DMS53 treated with DMSO at 0.1 percent for 48 hours (cell line): ENCODE data around the gene AGPS.

Source experiments
- DNase-seq: peaks from one replicate; lab custom pipeline; 2025; ENCODE audit not compliant: unreplicated experiment; lab: John Stamatoyannopoulos, UW

Gene AGPS

DNA sequence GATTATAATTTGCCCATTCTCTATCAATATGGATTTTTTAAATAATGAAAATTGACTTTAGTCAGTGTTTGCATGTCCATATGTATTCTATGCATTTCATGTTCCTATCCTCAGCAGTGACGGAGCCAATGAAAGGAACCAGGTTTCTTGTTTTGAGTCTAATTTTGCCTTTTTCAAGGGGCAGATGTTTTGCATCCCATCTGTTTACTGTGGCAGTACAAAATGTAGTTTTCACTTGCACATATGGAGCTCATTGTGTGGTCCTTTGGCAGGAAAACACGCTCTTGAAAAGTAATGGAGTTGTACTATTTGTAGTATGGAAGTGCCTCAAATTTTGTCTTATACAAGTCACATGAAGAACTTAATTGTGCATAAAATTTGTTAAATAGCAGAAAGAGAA, 127.8 kb downstream of the AGPS start:
- DNase-seq, result no peak

DNA sequence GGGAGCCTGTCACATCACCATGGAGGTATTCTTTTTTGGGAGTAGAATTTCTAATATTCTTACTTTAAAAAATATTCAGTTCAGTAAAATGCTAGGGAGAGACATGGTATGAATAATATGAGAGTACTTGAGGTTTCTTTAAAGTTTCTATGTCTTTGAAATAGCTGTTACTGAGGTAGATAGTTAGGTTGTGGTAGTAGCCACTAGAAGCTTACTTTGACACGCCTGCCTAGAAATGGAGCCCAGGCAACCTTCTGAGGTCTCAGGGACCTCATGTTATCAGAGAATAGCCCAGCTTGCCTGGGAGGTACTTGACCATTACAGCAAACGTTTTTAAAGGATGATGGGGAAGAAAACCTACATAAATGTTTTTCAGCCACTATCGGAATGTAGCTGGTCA, 131.2 kb downstream of the AGPS start:
- DNase-seq, result no peak

DNA sequence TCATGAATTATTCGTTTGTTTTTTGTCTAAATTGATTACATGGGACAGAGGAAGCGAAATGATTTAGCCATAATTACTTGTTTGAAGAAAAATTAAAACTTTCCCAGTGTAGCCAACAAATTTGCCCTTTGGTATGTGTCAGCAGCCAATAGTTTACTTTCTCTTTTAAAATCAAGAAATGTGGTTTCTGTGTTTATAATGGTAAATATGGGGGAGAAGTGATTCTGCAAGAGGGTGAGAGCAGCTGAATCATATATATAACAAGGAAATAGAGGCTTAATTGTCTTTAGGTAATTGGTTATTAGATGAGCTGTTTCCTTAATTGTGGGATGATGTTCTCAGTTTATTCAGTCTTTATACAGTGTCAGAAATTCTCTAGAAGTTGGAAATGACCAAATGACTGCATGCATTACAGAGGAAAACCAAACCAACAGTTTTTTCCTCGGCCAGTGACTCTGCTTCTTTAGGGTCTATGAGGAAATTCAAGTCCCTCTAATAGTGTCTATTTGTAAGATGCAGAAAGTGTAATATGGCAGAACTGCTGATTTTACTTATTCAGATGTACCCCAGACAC, 132.9 kb downstream of the AGPS start:
- DNase-seq, result no peak

DNA sequence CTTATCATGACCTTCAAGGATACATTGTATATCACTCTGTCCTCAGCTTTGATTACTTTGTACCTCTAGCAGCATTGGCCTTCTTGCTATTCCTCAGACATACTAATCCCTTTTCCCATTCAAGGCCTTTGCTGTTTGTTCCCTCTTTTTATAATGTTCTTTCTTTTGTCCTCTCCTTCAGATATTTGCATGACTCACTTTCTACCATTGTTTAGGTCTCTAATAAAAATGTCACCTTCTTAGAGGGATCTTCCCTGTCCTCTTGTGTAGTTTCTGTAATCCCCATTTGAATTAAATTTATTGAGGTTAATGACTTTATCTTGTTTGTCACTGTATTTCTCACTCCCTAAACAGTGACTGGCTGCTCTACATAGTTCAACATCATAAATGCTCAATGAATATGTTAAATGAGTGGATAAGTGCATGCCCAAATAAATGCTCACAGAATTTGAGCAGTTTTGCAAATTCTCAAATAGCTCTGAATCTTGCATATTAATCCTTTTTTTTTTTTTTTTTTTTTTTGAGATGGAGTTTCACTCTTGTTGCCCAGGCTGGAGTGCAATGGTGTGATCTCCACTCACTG, 135.9 kb downstream of the AGPS start:
- no peak for DNase-seq

DNA sequence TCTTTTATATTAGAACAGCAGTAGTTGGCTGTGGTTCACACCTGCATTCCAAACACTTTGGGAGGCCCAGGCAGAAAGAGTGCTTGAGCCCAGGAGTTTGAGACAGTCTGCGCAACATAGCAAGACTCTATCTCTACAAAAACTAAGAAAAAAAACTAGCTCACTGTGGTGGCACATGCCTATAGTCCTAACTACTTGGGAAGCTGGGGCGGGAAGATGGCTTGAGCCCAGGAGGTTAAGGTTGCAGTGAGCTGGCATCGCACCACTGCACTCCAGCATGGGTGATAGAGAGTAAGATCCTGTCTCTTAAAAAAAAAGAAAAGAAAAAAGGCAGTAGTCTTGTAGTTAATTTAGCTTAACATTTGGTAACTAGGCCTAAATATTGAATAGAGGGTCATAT, 136.6 kb downstream of the AGPS start:
- no peak for DNase-seq

DNA sequence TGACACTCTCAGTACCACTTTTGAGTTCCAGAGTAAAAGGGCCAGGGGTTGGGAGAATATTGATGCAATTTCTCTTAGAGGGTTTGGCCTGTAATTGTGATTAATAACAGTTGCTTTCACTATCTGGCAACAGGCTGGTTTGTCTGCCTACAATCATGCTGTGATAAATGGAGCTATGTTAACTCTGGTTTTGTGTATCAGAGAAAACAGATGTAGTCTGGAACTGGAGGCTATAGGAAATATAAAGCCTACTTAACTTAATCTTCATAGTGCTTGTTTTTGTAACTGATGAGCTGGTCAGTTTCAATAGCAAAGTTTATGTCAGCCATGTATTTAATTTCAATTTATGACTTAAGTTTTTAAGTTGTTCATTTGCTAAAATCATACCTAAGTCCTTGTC, 138.0 kb downstream of the AGPS start:
- DNase-seq, result no peak

DNA sequence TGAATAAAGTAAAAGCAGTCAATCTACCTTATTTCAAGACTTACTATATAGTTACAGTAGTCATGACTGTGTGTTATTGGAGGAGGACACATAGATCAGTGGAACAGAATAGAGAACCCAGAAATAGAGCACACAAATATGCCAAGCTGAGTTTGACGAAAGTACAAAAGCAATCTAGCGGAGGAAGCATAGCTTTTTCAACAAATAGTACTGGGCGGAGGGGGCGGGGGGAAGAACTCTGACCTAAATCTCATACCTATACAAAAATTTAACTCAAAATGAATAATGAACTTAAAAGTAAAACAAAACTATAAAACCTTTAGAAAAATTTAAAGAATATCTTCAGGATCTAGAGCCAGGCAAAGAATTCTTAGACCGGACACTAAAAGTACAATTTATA, 139.1 kb downstream of the AGPS start:
- DNase-seq, result no peak

DNA sequence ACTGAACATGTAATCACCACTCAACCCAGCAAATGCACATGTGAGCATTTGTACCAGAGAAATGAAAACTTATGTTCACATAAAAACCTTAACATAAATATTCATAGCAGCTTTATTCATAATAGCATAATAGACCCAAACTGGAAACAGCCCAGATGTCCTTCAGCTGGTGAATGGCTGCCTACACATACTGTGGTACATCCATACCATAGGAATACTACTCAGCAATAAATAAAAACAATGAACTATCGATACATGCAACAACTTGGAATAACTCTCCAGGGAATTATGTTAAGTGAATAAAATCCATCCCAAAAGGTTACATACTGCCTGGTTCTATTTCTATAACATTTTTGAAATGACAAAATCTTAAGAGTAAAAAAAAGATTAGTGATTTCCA, 140.0 kb downstream of the AGPS start:
- DNase-seq, result no peak

DNA sequence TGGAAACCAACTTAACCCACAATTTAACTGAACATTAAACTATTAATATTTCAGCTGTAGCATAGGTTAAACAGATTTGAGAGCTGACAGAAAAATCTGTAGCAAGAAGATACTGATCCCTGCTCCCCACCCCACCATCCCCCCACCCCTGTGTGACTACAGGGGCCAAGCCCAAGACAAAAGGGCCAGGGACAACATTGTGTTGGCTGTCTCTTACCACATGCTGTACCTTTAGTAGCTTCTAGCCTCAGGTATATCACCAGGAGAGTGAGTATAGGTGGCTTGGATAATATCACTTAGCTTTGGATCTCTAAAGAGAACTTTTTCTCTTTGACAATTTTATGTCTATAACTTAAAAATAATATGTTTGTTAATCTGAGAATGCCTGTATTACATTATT, 140.7 kb downstream of the AGPS start:
- DNase-seq, result no peak

DNA sequence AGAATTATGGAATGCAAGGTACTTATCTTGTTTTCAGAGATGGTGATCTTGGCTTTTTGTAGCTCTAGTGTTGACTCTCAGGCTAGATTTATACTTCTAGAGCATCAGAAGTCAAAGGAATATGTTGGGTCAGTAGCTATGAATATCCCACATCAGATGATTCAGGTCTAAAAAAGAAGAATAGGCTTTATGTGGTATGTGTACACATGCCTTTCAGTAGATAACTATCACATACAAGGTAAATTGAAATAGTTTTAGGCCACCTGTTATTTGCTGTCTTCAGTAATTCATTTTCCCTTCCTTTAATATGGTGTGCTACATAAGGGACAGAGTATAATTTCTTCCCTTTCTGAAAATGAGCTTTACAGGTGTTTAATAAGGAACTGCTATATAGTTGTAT, 142.4 kb downstream of the AGPS start:
- DNase-seq, result no peak

DNA sequence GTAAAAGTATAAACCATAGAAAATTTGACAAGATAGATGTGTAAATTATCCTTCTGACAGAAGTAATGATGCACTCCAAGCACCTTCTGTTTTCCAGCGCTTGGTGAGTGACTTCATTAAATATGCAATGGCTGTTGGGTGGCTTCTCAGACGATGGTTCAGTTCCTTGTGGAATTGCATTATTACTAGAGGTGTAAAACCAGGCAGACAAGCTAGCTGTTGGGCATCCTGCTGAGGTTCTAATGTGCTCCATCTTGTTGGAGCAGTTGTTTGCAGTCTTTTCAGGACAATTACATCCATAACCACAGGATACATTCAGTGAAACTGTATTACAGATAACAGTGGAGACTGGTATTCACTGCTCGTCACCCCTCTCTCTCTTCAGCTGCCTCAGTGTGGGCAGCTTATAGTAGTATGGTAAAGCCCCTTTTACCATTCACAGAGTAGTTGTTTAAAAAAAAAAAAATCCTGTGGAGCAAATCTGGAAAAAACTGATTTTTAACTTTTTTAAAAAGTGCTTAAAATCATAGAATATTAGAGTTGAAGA, 143.5 kb downstream of the AGPS start:
- no peak for DNase-seq

DNA sequence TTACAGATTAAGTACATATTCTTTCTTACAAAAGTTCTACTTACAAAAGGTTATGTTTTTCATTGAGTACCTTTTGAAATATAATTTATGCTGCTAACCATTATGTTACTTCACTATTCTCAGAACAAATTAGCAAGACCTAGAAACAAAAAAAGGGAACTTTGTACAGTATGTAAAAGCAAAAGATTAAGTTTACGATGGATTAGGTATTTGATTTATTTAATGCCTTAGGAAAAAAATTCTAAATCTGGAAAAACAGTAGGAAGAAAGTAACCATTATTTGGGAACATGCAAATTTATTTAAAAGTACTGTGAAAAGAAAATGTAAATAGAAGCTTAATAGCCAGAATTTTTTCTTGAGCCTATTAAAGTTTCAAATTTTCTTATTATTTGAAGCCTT, 144.6 kb downstream of the AGPS start:
- DNase-seq, result no peak

DNA sequence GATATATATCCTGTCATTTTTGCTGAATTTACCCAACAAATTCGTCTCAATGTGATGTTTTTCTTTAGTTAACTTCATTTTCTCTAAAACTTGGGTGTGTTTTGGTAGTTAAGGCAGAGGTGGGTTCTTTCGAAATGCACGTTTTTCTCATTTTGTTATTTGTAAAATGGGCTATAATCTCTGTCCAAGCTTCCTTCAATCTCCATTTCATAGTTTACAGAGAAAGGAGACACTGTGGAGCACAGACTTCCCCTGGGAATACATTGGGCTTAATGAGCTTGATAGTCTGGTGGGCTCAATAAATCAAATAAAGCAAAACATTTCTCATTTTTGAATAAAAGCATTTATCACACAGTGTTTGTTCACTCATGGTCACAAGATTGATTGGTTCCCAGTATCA, 145.1 kb downstream of the AGPS start:
- DNase-seq, result no peak

DNA sequence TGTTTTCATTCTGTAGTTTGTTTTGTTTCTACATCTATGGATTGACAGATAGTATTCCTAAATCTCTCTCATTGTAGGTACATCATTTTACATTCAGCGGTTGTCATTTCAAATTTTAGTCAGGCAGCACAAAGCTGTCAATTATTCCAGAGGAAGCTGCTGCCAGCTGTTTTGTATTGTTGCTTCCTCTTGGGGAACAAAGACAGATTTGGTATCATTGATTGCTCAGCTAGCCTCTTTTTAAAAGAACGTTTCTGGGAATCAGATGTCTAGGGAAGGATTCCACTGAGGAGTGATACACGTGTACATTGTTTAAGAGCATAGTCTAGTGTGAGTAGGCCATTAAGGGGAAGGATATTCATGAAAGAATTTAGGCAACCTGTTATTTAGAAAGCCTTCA, 145.8 kb downstream of the AGPS start:
- DNase-seq, result no peak

DNA sequence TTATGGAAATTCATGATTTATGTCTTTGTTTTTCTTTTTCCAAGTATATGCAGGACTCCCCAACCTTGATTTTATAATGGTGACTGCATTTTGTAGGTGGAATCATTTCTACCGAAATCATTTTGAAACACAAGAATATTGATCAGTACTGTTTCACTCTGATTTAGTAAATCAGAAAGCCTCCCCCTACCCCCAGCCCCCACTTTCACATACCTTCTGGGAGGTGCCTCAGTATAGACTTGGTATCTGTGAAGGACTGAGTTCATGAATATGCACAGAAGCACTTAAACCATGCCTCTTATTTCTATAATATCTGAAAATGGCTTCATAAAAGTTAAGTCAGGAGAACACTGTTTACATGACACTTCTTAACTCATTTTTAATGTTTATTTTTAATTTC, 147.7 kb downstream of the AGPS start:
- DNase-seq, result no peak

DNA sequence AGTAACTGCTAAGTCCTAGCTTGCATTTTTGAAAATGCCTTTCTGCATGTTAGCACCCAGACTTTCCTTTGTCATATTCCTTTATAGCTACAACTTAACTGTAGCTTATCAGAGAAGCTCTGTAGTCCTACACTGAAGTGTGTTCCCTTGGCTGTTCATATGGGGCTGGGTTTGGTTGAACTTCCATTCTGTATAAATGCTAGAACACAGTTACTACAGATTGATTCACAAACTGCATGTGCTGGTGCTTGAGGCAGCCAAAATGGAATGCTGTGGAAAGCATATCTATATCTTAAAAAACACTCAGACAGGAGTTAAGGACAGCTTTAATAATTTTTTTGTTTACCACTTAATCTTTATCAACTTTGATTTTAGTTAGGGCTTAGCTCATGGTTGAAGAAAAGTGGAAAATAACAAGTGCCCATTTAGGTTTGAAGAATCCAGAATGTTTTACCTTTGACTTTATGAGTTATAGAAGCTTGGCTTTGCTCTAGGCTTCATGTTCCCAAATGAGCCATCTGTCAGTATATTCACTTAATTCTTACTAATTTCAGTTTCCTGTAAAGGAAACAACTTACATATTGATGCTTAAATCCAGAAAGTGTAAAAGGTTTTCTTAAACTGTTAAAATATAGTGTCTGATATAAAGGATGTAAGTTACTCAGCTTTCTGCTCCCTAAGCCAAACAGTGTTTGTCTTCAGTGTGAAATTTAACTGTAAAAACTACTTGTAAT, 148.9 kb downstream of the AGPS start:
- DNase-seq, result no peak

DNA sequence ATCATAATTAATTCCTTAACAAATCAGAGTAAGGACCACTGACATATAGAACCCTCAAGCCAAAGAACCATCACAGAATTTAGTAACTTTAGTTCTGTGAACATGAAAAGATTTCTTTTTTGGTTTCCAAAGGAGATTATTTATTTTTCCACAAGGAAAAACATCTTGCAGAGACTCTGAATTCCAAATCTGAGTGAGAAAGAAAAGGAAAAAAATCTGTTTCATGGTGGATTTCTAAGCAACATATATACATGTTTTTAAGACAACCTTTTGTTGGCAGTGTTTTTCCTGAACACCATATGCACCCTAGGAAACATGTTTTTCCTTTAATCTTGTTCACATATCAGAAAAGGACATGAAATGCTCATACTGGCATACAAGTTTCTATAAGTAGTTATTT, 149.8 kb downstream of the AGPS start:
- no peak for DNase-seq

DNA sequence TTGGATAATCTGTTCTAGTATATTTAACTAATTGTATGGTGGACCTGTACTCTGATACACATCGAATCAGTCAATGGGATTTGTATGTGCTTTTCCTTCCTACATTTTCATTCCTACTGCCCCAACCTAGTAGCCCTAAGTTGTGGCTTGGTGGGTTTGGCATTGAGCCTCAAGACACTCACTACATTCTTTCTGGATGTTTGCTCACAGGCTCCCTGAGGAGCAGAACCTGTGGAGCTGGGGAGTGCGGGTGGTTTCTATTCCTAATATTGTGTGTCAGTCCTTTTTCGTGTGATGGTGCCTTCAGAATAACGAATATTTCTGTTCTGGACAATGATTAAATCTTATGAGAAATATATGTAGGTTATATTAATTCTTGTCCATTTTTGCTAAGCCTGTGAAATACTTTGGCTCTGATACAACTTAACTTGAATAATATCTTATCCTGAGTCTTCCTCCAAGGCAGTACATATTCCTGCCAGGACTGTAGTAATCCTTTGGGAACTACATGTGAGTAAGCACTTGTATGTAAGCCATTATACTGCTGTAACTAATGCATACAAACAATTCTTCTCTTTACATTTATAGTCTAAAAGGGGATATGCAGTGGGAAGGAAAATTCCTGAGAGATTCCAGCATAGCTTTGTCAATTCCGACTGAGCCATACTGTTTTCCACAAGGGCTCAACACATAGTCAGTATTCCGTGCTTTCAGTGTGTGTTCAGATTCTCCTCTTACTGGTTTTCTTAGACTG, 150.6 kb downstream of the AGPS start:
- DNase-seq, result no peak

DNA sequence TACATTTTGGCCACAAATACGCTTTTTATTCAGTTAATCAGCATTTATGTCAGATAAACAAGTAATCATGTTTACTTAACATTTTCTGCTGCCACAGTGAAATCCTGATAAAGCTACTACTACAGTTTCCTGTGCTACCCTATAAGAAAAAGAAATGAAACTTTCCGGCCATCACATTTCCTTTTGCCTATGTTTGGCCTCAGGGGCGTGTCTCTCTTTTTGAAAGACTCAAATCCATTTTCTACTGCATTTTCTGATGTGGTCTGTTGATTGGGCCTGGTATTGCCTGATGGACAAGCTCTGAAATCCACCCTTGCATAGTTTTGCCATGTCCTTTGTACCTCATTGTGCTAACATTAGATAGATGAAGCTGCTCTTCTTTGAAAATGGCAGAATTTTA, 152.6 kb downstream of the AGPS start:
- DNase-seq, result no peak

DNA sequence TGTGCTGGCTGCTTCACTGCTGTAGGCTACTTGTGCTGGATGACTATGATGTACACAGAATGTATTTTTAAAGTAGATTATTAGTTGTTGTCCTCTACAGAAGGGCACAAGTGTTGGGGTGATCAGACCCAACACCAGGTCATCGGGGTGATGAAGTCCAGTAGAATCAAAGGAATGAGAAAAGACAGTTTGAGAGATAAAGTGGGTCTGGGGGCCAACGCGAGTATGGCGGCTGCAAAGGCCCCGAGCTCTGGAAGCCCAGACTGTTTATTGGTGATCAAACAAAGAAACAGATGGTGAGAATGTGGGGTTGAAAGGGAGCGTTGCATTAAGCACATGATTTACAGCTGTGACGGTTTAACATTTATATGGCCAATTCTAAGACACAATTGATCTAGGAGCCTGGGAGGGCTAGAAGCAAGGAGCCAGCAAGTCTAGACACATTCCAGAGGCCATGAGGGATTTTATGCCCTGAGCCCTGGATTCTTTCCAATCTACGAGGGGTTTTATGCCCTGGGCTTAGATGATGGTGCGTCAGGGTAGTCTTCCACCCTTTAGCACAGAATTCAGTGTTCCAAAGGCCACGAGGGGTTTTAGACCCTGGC, 153.5 kb downstream of the AGPS start:
- no peak for DNase-seq

DNA sequence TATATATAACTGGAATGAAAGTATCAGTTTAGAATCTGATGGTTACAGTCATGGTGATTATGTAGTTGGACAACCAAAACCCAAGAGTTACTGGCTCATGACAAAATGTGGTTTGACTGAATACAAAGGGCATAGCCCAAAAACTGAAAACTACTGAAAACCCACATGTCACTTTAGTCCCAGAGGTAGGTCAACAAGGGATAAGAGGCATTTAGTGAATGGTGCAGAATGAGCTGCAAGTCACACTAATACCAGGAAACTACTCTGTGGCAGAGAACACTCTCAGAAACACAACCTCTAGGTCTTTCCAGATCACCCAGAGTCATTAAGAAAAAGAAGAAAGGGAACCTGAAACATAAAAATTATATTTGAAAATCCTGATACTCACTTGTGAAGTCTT, 154.5 kb downstream of the AGPS start:
- no peak for DNase-seq
